HCT116 (cell line): ENCODE results near the gene C2orf76. TPM values are rescaled to one million over a fixed set of nuclear protein-coding genes. Genes with fewer than 3 reads are reported as not detected.

Experiments used
- ATAC-seq: fragments of 200-7000 bp; cut with Tn5 transposase; 2 replicates; pipeline ENCODE4 v1.9.1; 2020; ENCODE audit warnings: mild to moderate bottlenecking, moderate library complexity
- BruUV-seq: library from RNA; stranded (reverse); fragments of 400-500 nt; replicated peaks from 2 replicates; lab custom pipeline; 2021; lab: Mats Ljungman, UMichigan
- CTCF ChIA-PET: fragments of 300-600 bp; sonication (Branson Sonifier 250); formaldehyde crosslinking; loops from one replicate; lab custom pipeline; 2021; ENCODE audit warnings: antibody characterized with exemption; lab: Charles Lee
- POLR2A ChIA-PET: fragments of 300-600, 350-600 bp; sonication (Branson Sonifier 250); formaldehyde crosslinking; loops from one replicate; lab custom pipeline; 2021; ENCODE audit warnings: antibody characterized with exemption; lab: Charles Lee
- RAD21 ChIA-PET, 2 experiments: fragments of 300-600 bp; sonication (Branson Sonifier 250); formaldehyde crosslinking; loops; one replicate each; lab custom pipeline; 2023; ENCODE audit warnings: low total read pairs in 2 of 2; ENCODE audit not compliant: uncharacterized antibody in 2 of 2, unreplicated experiment in 2 of 2, low non-redundant PET in 1 of 2; lab: Charles Lee
- DNase-seq: peaks from one replicate; pipeline ENCODE4 v3.0.0-alpha.2; 2010; ENCODE audit warnings: low read depth, low spot score
- H2AFZ ChIP-seq: fragments of 200-600 bp; shearing (Covaris generic), sonication (generic); 2 replicates; pipeline ENCODE4 v1.6.1; 2017; ENCODE audit warnings: low read depth, mixed run types, mixed read lengths, antibody characterized with exemption, low read length; ENCODE audit not compliant: poor library complexity, severe bottlenecking
- H3K27ac ChIP-seq: 2 replicates; pipeline ENCODE4 v1.5.1; 2012; ENCODE audit warnings: low read depth, low read length
- H3K27me3 ChIP-seq: fragments of 200-600 bp; sonication (generic); 2 replicates; pipeline ENCODE4 v1.6.1; 2016; ENCODE audit warnings: mixed run types, low read length, mixed read lengths; ENCODE audit not compliant: insufficient read depth
- H3K36me3 ChIP-seq, 2 experiments: fragments of 200-500 bp in 1 of 2; fragments of 200-600 bp in 1 of 2; sonication (Bioruptor generic) in 1 of 2; sonication (generic) in 1 of 2; 2 replicates each; pipeline versions ENCODE4 v1.5.1 to v1.6.1; 2014 to 2016; ENCODE audit warnings: low read length in 2 of 2, inconsistent platforms in 1 of 2, mixed read lengths in 1 of 2, mixed run types in 1 of 2; ENCODE audit not compliant: insufficient read depth in 2 of 2, control insufficient read depth in 1 of 2
- H3K4me1 ChIP-seq, 2 experiments: fragments of 200-600 bp in 1 of 2; sonication (generic) in 1 of 2; 2 replicates each; pipeline versions ENCODE4 v1.5.1 to v1.6.1; 2012 to 2017; ENCODE audit warnings: low read length in 2 of 2, inconsistent platforms in 1 of 2, mild to moderate bottlenecking in 1 of 2, mixed read lengths in 1 of 2, mixed run types in 1 of 2, moderate library complexity in 1 of 2; ENCODE audit not compliant: insufficient read depth in 2 of 2, control insufficient read depth in 1 of 2
- H3K4me2 ChIP-seq: fragments of 200-600 bp; sonication (generic); 2 replicates; pipeline ENCODE4 v1.6.1; 2017; ENCODE audit warnings: mixed run types, low read length, mixed read lengths
- H3K4me3 ChIP-seq, 2 experiments: fragments of 200-600 bp in 1 of 2; sonication (generic) in 1 of 2; replicated peaks in 1 of 2; 2 replicates each; pipeline ENCODE4 v1.5.1; 2011 to 2016; ENCODE audit warnings: low read length in 2 of 2, control low read depth in 1 of 2, low read depth in 1 of 2, mild to moderate bottlenecking in 1 of 2, mixed read lengths in 1 of 2, mixed run types in 1 of 2
- H3K79me2 ChIP-seq: fragments of 200-600 bp; sonication (generic); 2 replicates; pipeline ENCODE4 v1.6.1; 2017; ENCODE audit warnings: mild to moderate bottlenecking, mixed run types, low read length, moderate library complexity, mixed read lengths; ENCODE audit not compliant: insufficient read depth
- H3K9ac ChIP-seq: fragments of 200-600 bp; sonication (generic); 2 replicates; pipeline ENCODE4 v1.6.1; 2016; ENCODE audit warnings: low read length, mixed read lengths
- H3K9me2 ChIP-seq: fragments of 200-600 bp; sonication (generic), shearing (Covaris generic); 2 replicates; pipeline ENCODE4 v1.6.1; 2017; ENCODE audit warnings: mixed run types, mild to moderate bottlenecking, moderate library complexity; ENCODE audit not compliant: insufficient read depth
- H3K9me3 ChIP-seq, 2 experiments: fragments of 200-500 bp in 1 of 2; fragments of 200-600 bp in 1 of 2; sonication (Bioruptor generic) in 1 of 2; sonication (generic) in 1 of 2; 2 replicates each; pipeline ENCODE4 v1.6.1; 2014 to 2017; ENCODE audit warnings: low read length in 2 of 2, mixed read lengths in 2 of 2, inconsistent platforms in 1 of 2, low read depth in 1 of 2, mild to moderate bottlenecking in 1 of 2, mixed run types in 1 of 2, moderate library complexity in 1 of 2; ENCODE audit not compliant: control insufficient read depth in 1 of 2, insufficient read depth in 1 of 2
- H4K20me1 ChIP-seq: fragments of 200-600 bp; sonication (generic), shearing (Covaris generic); 2 replicates; pipeline ENCODE4 v1.6.1; 2017; ENCODE audit warnings: mixed run types, mild to moderate bottlenecking, moderate library complexity; ENCODE audit not compliant: insufficient read depth
- CEBPB ChIP-seq: IDR thresholded peaks from 2 replicates; pipeline ENCODE4 v1.6.1; 2012; ENCODE audit warnings: low read depth
- EGR1 ChIP-seq: IDR thresholded peaks from 2 replicates; pipeline ENCODE4 v1.6.1; 2012; ENCODE audit warnings: low read depth
- EZH2phosphoT487 ChIP-seq: fragments of 200-600 bp; IDR thresholded peaks from 2 replicates; pipeline ENCODE4 v1.6.1; 2018; ENCODE audit warnings: antibody characterized with exemption, borderline replicate concordance
- POLR2AphosphoS5 ChIP-seq: IDR thresholded peaks from 2 replicates; pipeline ENCODE4 v1.6.1; 2011; ENCODE audit warnings: mild to moderate bottlenecking, low read depth, low read length, moderate library complexity
- RAD21 ChIP-seq: IDR thresholded peaks from 2 replicates; pipeline ENCODE4 v1.6.1; 2012; ENCODE audit warnings: low read depth, mild to moderate bottlenecking
- SP1 ChIP-seq: IDR thresholded peaks from 2 replicates; pipeline ENCODE4 v1.6.1; 2012; ENCODE audit warnings: low read depth
- ZNF274 ChIP-seq: fragments of 200-500 bp; sonication (Bioruptor generic); IDR thresholded peaks from 2 replicates; pipeline ENCODE4 v1.6.1; 2014; ENCODE audit warnings: mild to moderate bottlenecking, low read depth, low read length, inconsistent platforms
- intact Hi-C: fragments of 100-400 bp; cut with micrococcal nuclease; formaldehyde crosslinking; loops from 2 replicates; pipeline ENCODE4 v1.10.0; 2022
- total RNA-seq: library from RNA; stranded (reverse); gene quantifications from one replicate; pipeline ENCODE4 v1.2.1, GENCODE V29; 2021; ENCODE audit not compliant: unreplicated experiment
- TF ChIP-seq, protein P1 (sequence below): IDR thresholded peaks from 2 replicates; pipeline ENCODE4 v1.6.1; 2012

The C2orf76 gene
- total RNA-seq, 1 experiment from 2014 or later: 10.5 TPM

DNA sequence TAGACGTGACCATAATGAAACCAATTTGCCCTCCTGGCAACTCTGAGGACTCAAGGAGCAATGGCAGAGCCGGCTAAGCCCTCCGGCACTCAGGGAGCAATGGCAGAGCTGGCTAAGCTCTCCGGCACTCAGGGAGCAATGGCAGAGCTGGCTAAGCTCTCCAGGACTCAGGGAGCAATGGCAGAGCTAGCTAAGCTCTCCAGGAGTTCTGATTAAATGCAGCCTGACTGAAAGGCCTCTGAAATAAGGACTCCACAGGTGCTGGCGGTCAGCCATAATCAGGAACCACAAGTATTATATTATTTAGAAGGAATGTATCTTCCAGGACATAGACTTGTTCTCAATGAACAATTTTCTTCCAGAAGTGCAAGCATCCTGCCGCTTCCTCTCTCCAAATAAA lies 65.2 kb downstream of the C2orf76 start:
- ChIA-PET POLR2A (no interaction called here), RAD21 (no interaction called here)
- TF ChIP-seq CEBPB: no peak
- TF ChIP-seq, protein P1, sequence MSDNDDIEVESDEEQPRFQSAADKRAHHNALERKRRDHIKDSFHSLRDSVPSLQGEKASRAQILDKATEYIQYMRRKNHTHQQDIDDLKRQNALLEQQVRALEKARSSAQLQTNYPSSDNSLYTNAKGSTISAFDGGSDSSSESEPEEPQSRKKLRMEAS: no peak
- TF ChIP-seq EGR1: no peak
- no peak for TF ChIP-seq EZH2phosphoT487
- no peak for TF ChIP-seq SP1
- TF ChIP-seq RAD21: no peak

DNA sequence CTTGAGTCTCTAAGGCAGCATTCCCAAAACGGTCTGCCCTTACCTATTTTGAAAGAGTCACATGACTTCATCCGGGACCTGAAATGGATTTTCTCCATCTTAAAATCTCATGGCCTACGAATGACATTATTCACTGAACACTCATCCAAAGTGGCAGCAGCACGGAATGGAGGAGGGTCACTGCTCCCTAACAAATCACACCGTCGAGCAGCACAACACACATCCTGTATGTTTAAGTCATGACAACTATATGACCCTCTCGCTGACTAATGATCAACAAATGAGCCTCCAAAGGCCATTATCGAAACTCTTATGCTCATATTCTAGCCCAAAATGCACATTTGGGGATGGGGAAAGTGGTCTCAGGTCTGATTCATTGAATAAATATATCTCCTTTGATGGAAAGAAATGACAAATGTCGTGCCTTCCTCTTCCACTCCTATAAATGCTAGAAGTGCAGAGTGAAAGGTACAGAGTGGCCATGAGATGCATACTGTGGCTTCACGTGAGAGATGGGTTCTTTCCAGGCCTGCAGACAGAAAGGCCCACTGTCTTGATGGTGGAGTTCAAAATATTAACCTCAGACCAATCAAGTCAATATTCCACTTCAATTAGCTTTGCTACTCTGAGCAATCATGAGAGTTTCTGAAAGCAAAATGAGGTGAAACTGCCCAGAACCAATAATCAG lies 70.8 kb downstream of the C2orf76 start:
- DNase-seq: no peak

More for the DNA sequence above, 65.2 kb downstream of the C2orf76 start:
- Histone ChIP-seq H3K27me3 (no peaks in the 10 kb centered on the region), H2AFZ (no peak overlapping the region), H4K20me1 (no peaks in the 10 kb centered on the region), H3K9ac (no peak overlapping the region), H3K9me3 (no peaks in the 10 kb centered on the region), H3K27ac (no peak overlapping the region), H3K36me3 (no peaks in the 10 kb centered on the region), H3K4me3 (no peak overlapping the region), H3K4me1 (no peaks in the 10 kb centered on the region), H3K4me2 (no peak overlapping the region), H3K9me2 (no peaks in the 10 kb centered on the region), H3K79me2 (no peaks in the 10 kb centered on the region)
- no peak for ATAC-seq
- CTCF ChIA-PET: interaction anchor here (1.3 kb wide), 1 partner anchor 10 kb away, joined by 6 read pairs; no protein-coding TSS in a partner anchor
- DNase-seq: no peak
- intact Hi-C loops: no loop called here
- no TSS peak for BruUV-seq

More for the DNA sequence above, 70.8 kb downstream of the C2orf76 start:
- ChIA-PET POLR2A (no interaction called here), CTCF (no interaction called here), RAD21 (no interaction called here)
- TF ChIP-seq, protein P1: no peak
- TF ChIP-seq POLR2AphosphoS5 (no peak), ZNF274 (no peak), EGR1 (no peak)
- intact Hi-C loops: loop anchor here (10.0 kb wide), 1 partner anchor 179 kb away; no protein-coding TSS in a partner anchor
- Histone ChIP-seq H3K79me2 (no peaks in the 10 kb centered on the region), H3K27ac (no peak overlapping the region), H3K36me3 (no peaks in the 10 kb centered on the region), H3K27me3 (no peaks in the 10 kb centered on the region), H3K4me3 (no peak overlapping the region), H3K9me2 (no peaks in the 10 kb centered on the region), H3K4me2 (no peak overlapping the region), H3K9ac (no peak overlapping the region), H3K9me3 (no peaks in the 10 kb centered on the region), H4K20me1 (no peaks in the 10 kb centered on the region), H2AFZ (no peak overlapping the region), H3K4me1 (peaks cover 0 to 8% of the 10 kb centered on the region in 2 experiments; a peak in 1 of 4 replicates)
- no TSS peak for BruUV-seq
- no peak for ATAC-seq
